GM12891 (cell line): ENCODE results near the gene TRPC6.

Experiments
- PAX5 ChIP-seq: IDR thresholded peaks from 2 replicates; pipeline ENCODE4 v1.6.1; 2011; ENCODE audit warnings: low read length, moderate library complexity, mild to moderate bottlenecking; ENCODE audit not compliant: insufficient read depth, severe bottlenecking
- POLR2A ChIP-seq: IDR thresholded peaks from 2 replicates; pipeline ENCODE4 v1.6.1; 2011; ENCODE audit warnings: low read depth, low read length, control low read depth
- POLR2AphosphoS5 ChIP-seq: IDR thresholded peaks from 2 replicates; pipeline ENCODE4 v1.6.1; 2011; ENCODE audit warnings: low read depth, low read length, control low read depth
- SPI1 ChIP-seq: IDR thresholded peaks from 2 replicates; pipeline ENCODE4 v1.6.1; 2011; ENCODE audit warnings: low read depth, low read length, control low read depth
- TAF1 ChIP-seq: IDR thresholded peaks from 2 replicates; pipeline ENCODE4 v1.6.1; 2011; ENCODE audit warnings: low read depth, low read length, control low read depth

GRCh38 chr11:101577461-101577860 is 6.3 kb downstream of the TRPC6 start:
- TF ChIP-seq PAX5 (no peak), POLR2A (no peak), POLR2AphosphoS5 (no peak), SPI1 (no peak), TAF1 (no peak)
